ENCODE measurements around the gene LSM4.

Gene LSM4

GRCh38 chr19:18301718-18302111 is 21.2 kb downstream of the LSM4 start:
- Histone ChIP-seq H2AFZ (no peak overlapping the region), H3K4me3 (ENCODE audit: low read depth, low read length) (no peak overlapping the region), H3K27me3 (ENCODE audit: control insufficient read depth, insufficient read depth, low read length) (no peaks in the 10 kb centered on the region), H3K27ac (peak overlapping the region; percentile 43), H3K4me2 (ENCODE audit: low read length) (no peak overlapping the region), H3K36me3 (ENCODE audit: control insufficient read depth, insufficient read depth, low read length) (no peaks in the 10 kb centered on the region), H3K4me1 (peaks cover 40% of the 10 kb centered on the region), H3K9ac (no peak overlapping the region), H3K79me2 (no peaks in the 10 kb centered on the region), H3K9me3 (ENCODE audit: control insufficient read depth, low read length) (no peaks in the 10 kb centered on the region)
- TF ChIP-seq CTCF (IDR thresholded peaks at IDR 0.05) = no peak

GRCh38 chr19:18300930-18301717 is 21.8 kb downstream of the LSM4 start:
- H3K4me1 ChIP-seq = peaks cover 34% of the 10 kb centered on the region
- no peak overlapping the region for H3K9ac ChIP-seq
- peak overlapping the region; percentile 43 for H3K27ac ChIP-seq
- H3K9me3 ChIP-seq (ENCODE audit: control insufficient read depth, low read length) = no peaks in the 10 kb centered on the region
- no peaks in the 10 kb centered on the region for H3K27me3 ChIP-seq (ENCODE audit: control insufficient read depth, insufficient read depth, low read length)
- TF ChIP-seq CTCF (IDR thresholded peaks at IDR 0.05) = no peak
- H2AFZ ChIP-seq = peak overlapping the region; percentile 56
- no peaks in the 10 kb centered on the region for H3K79me2 ChIP-seq
- H3K4me3 ChIP-seq (ENCODE audit: low read depth, low read length) = no peak overlapping the region
- H3K4me2 ChIP-seq (ENCODE audit: low read length) = no peak overlapping the region
- no peaks in the 10 kb centered on the region for H3K36me3 ChIP-seq (ENCODE audit: control insufficient read depth, insufficient read depth, low read length)

GRCh38 chr19:18299654-18300053 is 23.2 kb downstream of the LSM4 start:
- H3K9me3 ChIP-seq (ENCODE audit: control insufficient read depth, low read length) = no peaks in the 10 kb centered on the region
- peaks cover 20% of the 10 kb centered on the region for H3K4me1 ChIP-seq
- H2AFZ ChIP-seq = no peak overlapping the region
- H3K27ac ChIP-seq = no peak overlapping the region
- no peaks in the 10 kb centered on the region for H3K36me3 ChIP-seq (ENCODE audit: control insufficient read depth, insufficient read depth, low read length)
- H3K4me3 ChIP-seq (ENCODE audit: low read depth, low read length) = no peak overlapping the region
- H3K27me3 ChIP-seq (ENCODE audit: control insufficient read depth, insufficient read depth, low read length) = no peaks in the 10 kb centered on the region
- no peaks in the 10 kb centered on the region for H3K79me2 ChIP-seq
- no peak overlapping the region for H3K9ac ChIP-seq
- no peak overlapping the region for H3K4me2 ChIP-seq (ENCODE audit: low read length)
- TF ChIP-seq CTCF (IDR thresholded peaks at IDR 0.05) = no peak

GRCh38 chr19:18298601-18299000 is 24.3 kb downstream of the LSM4 start:
- H3K27me3 ChIP-seq (ENCODE audit: control insufficient read depth, insufficient read depth, low read length) = no peaks in the 10 kb centered on the region
- no peaks in the 10 kb centered on the region for H3K9me3 ChIP-seq (ENCODE audit: control insufficient read depth, low read length)
- TF ChIP-seq CTCF (IDR thresholded peaks at IDR 0.05) = no peak
- no peak overlapping the region for H3K9ac ChIP-seq
- no peak overlapping the region for H2AFZ ChIP-seq
- H3K4me2 ChIP-seq (ENCODE audit: low read length) = no peak overlapping the region
- H3K79me2 ChIP-seq = no peaks in the 10 kb centered on the region
- H3K4me1 ChIP-seq = peaks cover 13% of the 10 kb centered on the region
- no peak overlapping the region for H3K4me3 ChIP-seq (ENCODE audit: low read depth, low read length)
- H3K27ac ChIP-seq = no peak overlapping the region
- H3K36me3 ChIP-seq (ENCODE audit: control insufficient read depth, insufficient read depth, low read length) = no peaks in the 10 kb centered on the region

GRCh38 chr19:18297308-18297707 is 25.6 kb downstream of the LSM4 start:
- Histone ChIP-seq H3K27me3 (ENCODE audit: control insufficient read depth, insufficient read depth, low read length) (no peaks in the 10 kb centered on the region), H3K9ac (no peak overlapping the region), H2AFZ (no peak overlapping the region), H3K36me3 (ENCODE audit: control insufficient read depth, insufficient read depth, low read length) (no peaks in the 10 kb centered on the region), H3K4me1 (peaks cover 18% of the 10 kb centered on the region), H3K9me3 (ENCODE audit: control insufficient read depth, low read length) (no peaks in the 10 kb centered on the region), H3K4me2 (ENCODE audit: low read length) (no peak overlapping the region), H3K4me3 (ENCODE audit: low read depth, low read length) (no peak overlapping the region), H3K27ac (no peak overlapping the region), H3K79me2 (no peaks in the 10 kb centered on the region)
- no peak for TF ChIP-seq CTCF (IDR thresholded peaks at IDR 0.05)
